Measurements from ENCODE around the gene DAG1.

Gene DAG1

GRCh38 chr3:49424816-49425215 lies 45.3 kb upstream of the DAG1 start:
- Histone ChIP-seq H3K14ac (ENCODE audit: low read length) (no peak overlapping the region), H2AFZ (ENCODE audit: low read length) (no peak overlapping the region), H3K4me2 (ENCODE audit: insufficient read depth, low read length, poor library complexity, severe bottlenecking) (no peak overlapping the region), H2BK120ac (ENCODE audit: low read depth, low read length) (no peak overlapping the region), H3K9ac (ENCODE audit: low read depth, low read length, poor library complexity) (no peak overlapping the region), H2BK12ac (ENCODE audit: low read length) (no peak overlapping the region), H3K4ac (ENCODE audit: low read length) (no peak overlapping the region), H3K18ac (ENCODE audit: low read length) (no peak overlapping the region), H2BK5ac (ENCODE audit: low read length) (no peak overlapping the region), H3K36me3 (replicated peaks in 1 of 2; ENCODE audit: control insufficient read depth in 2 of 2, insufficient read depth in 2 of 2, low read length in 2 of 2) (peaks cover 5 to 21% of the 10 kb centered on the region in 2 donors), H3K27me3 (ENCODE audit: control insufficient read depth in 3 of 3, insufficient read depth in 3 of 3, low read depth in 1 of 3, low read length in 3 of 3) (no peaks in the 10 kb centered on the region), H3K9me3 (replicated peaks in 1 of 2; ENCODE audit: control insufficient read depth in 2 of 2, insufficient read depth in 1 of 2, low read depth in 1 of 2, low read length in 2 of 2) (no peaks in the 10 kb centered on the region), H2BK15ac (ENCODE audit: low read length) (no peak overlapping the region), H4K91ac (ENCODE audit: low read depth, low read length, poor library complexity) (no peak overlapping the region), H3K27ac (replicated peaks; ENCODE audit: low read length) (no peak overlapping the region), H3K4me3 (ENCODE audit: low read length in 2 of 2) (no peak overlapping the region), H2AK5ac (ENCODE audit: low read depth, low read length) (no peak overlapping the region), H4K8ac (ENCODE audit: low read depth, low read length) (no peak overlapping the region), H3K23ac (ENCODE audit: low read depth, low read length, poor library complexity) (no peak overlapping the region), H3K79me1 (ENCODE audit: low read depth, low read length) (peaks cover 2% of the 10 kb centered on the region), H3K4me1 (ENCODE audit: control insufficient read depth in 2 of 2, insufficient read depth in 1 of 2, low read depth in 1 of 2, low read length in 2 of 2) (peaks cover 0 to 16% of the 10 kb centered on the region in 2 donors)
- WGBS, 2 donors (ENCODE audit: extremely low coverage in 2 of 2, insufficient read length in 2 of 2, insufficient replicate concordance in 1 of 2), result no CpG with 5 or more reads among the region's 6 CpGs
- no peak for DNase-seq (ENCODE audit: low spot score)

- Histone ChIP-seq H3K4me1 (ENCODE audit: control insufficient read depth in 2 of 2, insufficient read depth in 1 of 2, low read depth in 1 of 2, low read length in 2 of 2) (peaks cover 2 to 8% of the 10 kb centered on the region in 2 donors), H4K8ac (ENCODE audit: low read depth, low read length) (no peak overlapping the region), H3K4me2 (ENCODE audit: insufficient read depth, low read length, poor library complexity, severe bottlenecking) (no peak overlapping the region), H3K14ac (ENCODE audit: low read length) (no peak overlapping the region), H4K91ac (ENCODE audit: low read depth, low read length, poor library complexity) (no peak overlapping the region), H2BK15ac (ENCODE audit: low read length) (no peak overlapping the region), H2BK120ac (ENCODE audit: low read depth, low read length) (no peak overlapping the region), H3K18ac (ENCODE audit: low read length) (no peak overlapping the region), H2BK5ac (ENCODE audit: low read length) (no peak overlapping the region), H2AFZ (ENCODE audit: low read length) (no peak overlapping the region), H3K9ac (ENCODE audit: low read depth, low read length, poor library complexity) (no peak overlapping the region), H3K9me3 (replicated peaks in 1 of 2; ENCODE audit: control insufficient read depth in 2 of 2, insufficient read depth in 1 of 2, low read depth in 1 of 2, low read length in 2 of 2) (no peaks in the 10 kb centered on the region), H3K36me3 (replicated peaks in 1 of 2; ENCODE audit: control insufficient read depth in 2 of 2, insufficient read depth in 2 of 2, low read length in 2 of 2) (peaks cover 5 to 21% of the 10 kb centered on the region in 2 donors), H3K27me3 (ENCODE audit: control insufficient read depth in 3 of 3, insufficient read depth in 3 of 3, low read depth in 1 of 3, low read length in 3 of 3) (no peaks in the 10 kb centered on the region), H3K27ac (replicated peaks; ENCODE audit: low read length) (no peak overlapping the region), H3K4me3 (ENCODE audit: low read length in 2 of 2) (no peak overlapping the region), H2AK5ac (ENCODE audit: low read depth, low read length) (no peak overlapping the region), H3K23ac (ENCODE audit: low read depth, low read length, poor library complexity) (no peak overlapping the region), H2BK12ac (ENCODE audit: low read length) (no peak overlapping the region), H3K4ac (ENCODE audit: low read length) (no peak overlapping the region), H3K79me1 (ENCODE audit: low read depth, low read length) (peaks cover 2% of the 10 kb centered on the region)
- WGBS, 2 donors (ENCODE audit: extremely low coverage in 2 of 2, insufficient read length in 2 of 2, insufficient replicate concordance in 1 of 2), result no CpG with 5 or more reads among the region's 2 CpGs
- no peak for DNase-seq (ENCODE audit: low spot score)
These were observed 42.5 kb upstream of the DAG1 start for GRCh38 chr3:49427586-49427985.

GRCh38 chr3:49428752-49429080 lies 41.4 kb upstream of the DAG1 start:
- Histone ChIP-seq H3K4me2 (ENCODE audit: insufficient read depth, low read length, poor library complexity, severe bottlenecking) (peak overlapping the region; percentile 80), H2BK5ac (ENCODE audit: low read length) (no peak overlapping the region), H3K14ac (ENCODE audit: low read length) (no peak overlapping the region), H2BK12ac (ENCODE audit: low read length) (no peak overlapping the region), H4K8ac (ENCODE audit: low read depth, low read length) (no peak overlapping the region), H2BK15ac (ENCODE audit: low read length) (no peak overlapping the region), H3K18ac (ENCODE audit: low read length) (peak overlapping the region; percentile 97), H3K27ac (replicated peaks; ENCODE audit: low read length) (no peak overlapping the region), H3K9me3 (replicated peaks in 1 of 2; ENCODE audit: control insufficient read depth in 2 of 2, insufficient read depth in 1 of 2, low read depth in 1 of 2, low read length in 2 of 2) (no peaks in the 10 kb centered on the region), H2AK5ac (ENCODE audit: low read depth, low read length) (no peak overlapping the region), H2AFZ (ENCODE audit: low read length) (peak overlapping the region; percentile 99), H3K36me3 (replicated peaks in 1 of 2; ENCODE audit: control insufficient read depth in 2 of 2, insufficient read depth in 2 of 2, low read length in 2 of 2) (peaks cover 5 to 21% of the 10 kb centered on the region in 2 donors), H3K27me3 (ENCODE audit: control insufficient read depth in 3 of 3, insufficient read depth in 3 of 3, low read depth in 1 of 3, low read length in 3 of 3) (no peaks in the 10 kb centered on the region), H3K4me3 (ENCODE audit: low read length in 2 of 2) (peak overlapping the region; percentile 87 to 99), H3K4me1 (ENCODE audit: control insufficient read depth in 2 of 2, insufficient read depth in 1 of 2, low read depth in 1 of 2, low read length in 2 of 2) (peaks cover 2 to 4% of the 10 kb centered on the region in 2 donors), H3K4ac (ENCODE audit: low read length) (no peak overlapping the region), H3K23ac (ENCODE audit: low read depth, low read length, poor library complexity) (no peak overlapping the region), H3K9ac (ENCODE audit: low read depth, low read length, poor library complexity) (peak overlapping the region; percentile 98), H2BK120ac (ENCODE audit: low read depth, low read length) (no peak overlapping the region), H4K91ac (ENCODE audit: low read depth, low read length, poor library complexity) (no peak overlapping the region), H3K79me1 (ENCODE audit: low read depth, low read length) (peaks cover 2% of the 10 kb centered on the region)
- no CpG with 5 or more reads among the region's 9 CpGs for WGBS, 2 donors (ENCODE audit: extremely low coverage in 2 of 2, insufficient read length in 2 of 2, insufficient replicate concordance in 1 of 2)
- no peak for DNase-seq (ENCODE audit: low spot score)

GRCh38 chr3:49434731-49435130 lies 35.3 kb upstream of the DAG1 start:
- Histone ChIP-seq H4K91ac (ENCODE audit: low read depth, low read length, poor library complexity) (no peak overlapping the region), H2BK120ac (ENCODE audit: low read depth, low read length) (no peak overlapping the region), H3K9me3 (replicated peaks in 1 of 2; ENCODE audit: control insufficient read depth in 2 of 2, insufficient read depth in 1 of 2, low read depth in 1 of 2, low read length in 2 of 2) (no peaks in the 10 kb centered on the region), H3K4me1 (ENCODE audit: control insufficient read depth in 2 of 2, insufficient read depth in 1 of 2, low read depth in 1 of 2, low read length in 2 of 2) (peaks cover 0 to 2% of the 10 kb centered on the region in 2 donors), H3K27me3 (ENCODE audit: control insufficient read depth in 3 of 3, insufficient read depth in 3 of 3, low read depth in 1 of 3, low read length in 3 of 3) (no peaks in the 10 kb centered on the region), H2BK5ac (ENCODE audit: low read length) (no peak overlapping the region), H3K4me3 (ENCODE audit: low read length in 2 of 2) (no peak overlapping the region), H3K36me3 (replicated peaks in 1 of 2; ENCODE audit: control insufficient read depth in 2 of 2, insufficient read depth in 2 of 2, low read length in 2 of 2) (no peaks in the 10 kb centered on the region), H4K8ac (ENCODE audit: low read depth, low read length) (no peak overlapping the region), H3K9ac (ENCODE audit: low read depth, low read length, poor library complexity) (no peak overlapping the region), H3K27ac (replicated peaks; ENCODE audit: low read length) (no peak overlapping the region), H2BK12ac (ENCODE audit: low read length) (no peak overlapping the region), H3K23ac (ENCODE audit: low read depth, low read length, poor library complexity) (no peak overlapping the region), H3K14ac (ENCODE audit: low read length) (no peak overlapping the region), H3K4ac (ENCODE audit: low read length) (no peak overlapping the region), H3K4me2 (ENCODE audit: insufficient read depth, low read length, poor library complexity, severe bottlenecking) (no peak overlapping the region), H2AFZ (ENCODE audit: low read length) (no peak overlapping the region), H2BK15ac (ENCODE audit: low read length) (no peak overlapping the region), H3K79me1 (ENCODE audit: low read depth, low read length) (no peaks in the 10 kb centered on the region), H2AK5ac (ENCODE audit: low read depth, low read length) (no peak overlapping the region), H3K18ac (ENCODE audit: low read length) (no peak overlapping the region)
- WGBS, 2 donors (ENCODE audit: extremely low coverage in 2 of 2, insufficient read length in 2 of 2, insufficient replicate concordance in 1 of 2), result no CpG with 5 or more reads among the region's 5 CpGs
- no peak for DNase-seq (ENCODE audit: low spot score)
